ENCODE results near the gene PRKCE. TPM values are rescaled to one million over a fixed set of nuclear protein-coding genes. Genes with fewer than 3 reads are reported as not detected.

The PRKCE gene
- total and polyA plus RNA-seq, 2 experiments from 2014 or later, result 13.2 to 19.2 TPM

- H3K36me3 ChIP-seq, result no peaks in the 10 kb centered on the region
- no peak overlapping the region for H3K4me3 ChIP-seq
- peak in 1 of 2 donors; percentile 46 for DNase-seq (ENCODE audit: low read depth in 1 of 2, low spot score in 1 of 2)
- no peaks in the 10 kb centered on the region for H3K9me3 ChIP-seq (ENCODE audit: low read depth)
- TF ChIP-seq, protein P1, sequence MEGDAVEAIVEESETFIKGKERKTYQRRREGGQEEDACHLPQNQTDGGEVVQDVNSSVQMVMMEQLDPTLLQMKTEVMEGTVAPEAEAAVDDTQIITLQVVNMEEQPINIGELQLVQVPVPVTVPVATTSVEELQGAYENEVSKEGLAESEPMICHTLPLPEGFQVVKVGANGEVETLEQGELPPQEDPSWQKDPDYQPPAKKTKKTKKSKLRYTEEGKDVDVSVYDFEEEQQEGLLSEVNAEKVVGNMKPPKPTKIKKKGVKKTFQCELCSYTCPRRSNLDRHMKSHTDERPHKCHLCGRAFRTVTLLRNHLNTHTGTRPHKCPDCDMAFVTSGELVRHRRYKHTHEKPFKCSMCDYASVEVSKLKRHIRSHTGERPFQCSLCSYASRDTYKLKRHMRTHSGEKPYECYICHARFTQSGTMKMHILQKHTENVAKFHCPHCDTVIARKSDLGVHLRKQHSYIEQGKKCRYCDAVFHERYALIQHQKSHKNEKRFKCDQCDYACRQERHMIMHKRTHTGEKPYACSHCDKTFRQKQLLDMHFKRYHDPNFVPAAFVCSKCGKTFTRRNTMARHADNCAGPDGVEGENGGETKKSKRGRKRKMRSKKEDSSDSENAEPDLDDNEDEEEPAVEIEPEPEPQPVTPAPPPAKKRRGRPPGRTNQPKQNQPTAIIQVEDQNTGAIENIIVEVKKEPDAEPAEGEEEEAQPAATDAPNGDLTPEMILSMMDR (IDR thresholded peaks at IDR 0.05; ENCODE audit: low read depth, low read length), result no peak
- no peak overlapping the region for H3K27ac ChIP-seq
- no peaks in the 10 kb centered on the region for H3K27me3 ChIP-seq
- H3K4me1 ChIP-seq (ENCODE audit: low read depth), result no peaks in the 10 kb centered on the region
These were observed 89.8 kb downstream of the PRKCE start for GRCh38 chr2:45741161-45741850.

GRCh38 chr2:45743531-45744396 is 92.3 kb downstream of the PRKCE start:
- TF ChIP-seq, protein P1 (IDR thresholded peaks at IDR 0.05; ENCODE audit: low read depth, low read length), result no peak
- peak in 1 of 2 donors; percentile 67 for DNase-seq (ENCODE audit: low read depth in 1 of 2, low spot score in 1 of 2)
- H3K27ac ChIP-seq, result no peak overlapping the region

GRCh38 chr2:45745231-45745630 is 93.8 kb downstream of the PRKCE start:
- no peaks in the 10 kb centered on the region for H3K4me1 ChIP-seq (ENCODE audit: low read depth)
- no peak overlapping the region for H3K27ac ChIP-seq
- TF ChIP-seq, protein P1 (IDR thresholded peaks at IDR 0.05; ENCODE audit: low read depth, low read length), result no peak
- no peaks in the 10 kb centered on the region for H3K9me3 ChIP-seq (ENCODE audit: low read depth)
- no peaks in the 10 kb centered on the region for H3K27me3 ChIP-seq
- no peak overlapping the region for H3K4me3 ChIP-seq
- DNase-seq (ENCODE audit: low read depth in 1 of 2, low spot score in 1 of 2), result no peak
- H3K36me3 ChIP-seq, result no peaks in the 10 kb centered on the region

More at GRCh38 chr2:45743531-45744396, 92.3 kb downstream of the PRKCE start:
- Histone ChIP-seq H3K36me3 (no peaks in the 10 kb centered on the region), H3K4me1 (ENCODE audit: low read depth) (no peaks in the 10 kb centered on the region), H3K4me3 (no peak overlapping the region), H3K9me3 (ENCODE audit: low read depth) (no peaks in the 10 kb centered on the region), H3K27me3 (no peaks in the 10 kb centered on the region)

- TF ChIP-seq, protein P1 (IDR thresholded peaks at IDR 0.05; ENCODE audit: low read depth, low read length), result no peak
- no peaks in the 10 kb centered on the region for H3K27me3 ChIP-seq
These were observed 95.4 kb downstream of the PRKCE start for GRCh38 chr2:45746888-45747287.

GRCh38 chr2:45747363-45747762 is 95.9 kb downstream of the PRKCE start:
- H3K4me1 ChIP-seq (ENCODE audit: low read depth), result no peaks in the 10 kb centered on the region
- no peak overlapping the region for H3K27ac ChIP-seq
- H3K27me3 ChIP-seq, result no peaks in the 10 kb centered on the region
- TF ChIP-seq, protein P1 (IDR thresholded peaks at IDR 0.05; ENCODE audit: low read depth, low read length), result no peak
- H3K4me3 ChIP-seq, result no peak overlapping the region
- H3K36me3 ChIP-seq, result no peaks in the 10 kb centered on the region
- H3K9me3 ChIP-seq (ENCODE audit: low read depth), result no peaks in the 10 kb centered on the region
- DNase-seq (ENCODE audit: low read depth in 1 of 2, low spot score in 1 of 2), result no peak

More at GRCh38 chr2:45746888-45747287, 95.4 kb downstream of the PRKCE start:
- no peak for DNase-seq (ENCODE audit: low read depth in 1 of 2, low spot score in 1 of 2)
- Histone ChIP-seq H3K4me3 (no peak overlapping the region), H3K36me3 (no peaks in the 10 kb centered on the region), H3K9me3 (ENCODE audit: low read depth) (no peaks in the 10 kb centered on the region), H3K4me1 (ENCODE audit: low read depth) (no peaks in the 10 kb centered on the region), H3K27ac (no peak overlapping the region)
